Adipose tissue (tissue), 3 donors: ENCODE results near the gene LRRN4CL. TPM values are rescaled to one million over a fixed set of nuclear protein-coding genes. Genes with fewer than 3 reads are reported as not detected.
"Not testable (repeated sequence)": the region's sequence is repeated elsewhere in the genome, so short reads cannot be mapped to it uniquely, and the experiment has no call there.

ENCODE experiments used
- H3K27ac ChIP-seq: one replicate; pipeline ENCODE4 v1.5.1; 2013; ENCODE audit warnings: low read depth, low read length
- WGBS, 3 donors: extraction: QIAGEN DNeasy Blood & Tissue Kit; methylation state at CpG; one replicate each; pipeline ENCODE4 v1.1.7; 2013; 5-methylcytosine and 5-hydroxymethylcytosine counted together
- polyA plus RNA-seq, 3 donors: library from polyadenylated mRNA; stranded (reverse); fragments of 200-250 nt; gene quantifications; one replicate each; pipeline ENCODE4 v1.2.3, GENCODE V29; 2013
- donor health status: healthy with polysubstance abuse.
- donor health status: Bipolar disorder and iron deficiency.
- donor health status: healthy.

Gene LRRN4CL
- polyA plus RNA-seq, 3 donors: 4.3 to 39.1 (median 17.7) TPM

- 20 to 63% (median 57%) methylated on average over 3 of the region's 3 CpGs for WGBS, 3 donors
These were observed 23.5 kb upstream of the LRRN4CL start for GRCh38 chr11:62712861-62713260.

DNA sequence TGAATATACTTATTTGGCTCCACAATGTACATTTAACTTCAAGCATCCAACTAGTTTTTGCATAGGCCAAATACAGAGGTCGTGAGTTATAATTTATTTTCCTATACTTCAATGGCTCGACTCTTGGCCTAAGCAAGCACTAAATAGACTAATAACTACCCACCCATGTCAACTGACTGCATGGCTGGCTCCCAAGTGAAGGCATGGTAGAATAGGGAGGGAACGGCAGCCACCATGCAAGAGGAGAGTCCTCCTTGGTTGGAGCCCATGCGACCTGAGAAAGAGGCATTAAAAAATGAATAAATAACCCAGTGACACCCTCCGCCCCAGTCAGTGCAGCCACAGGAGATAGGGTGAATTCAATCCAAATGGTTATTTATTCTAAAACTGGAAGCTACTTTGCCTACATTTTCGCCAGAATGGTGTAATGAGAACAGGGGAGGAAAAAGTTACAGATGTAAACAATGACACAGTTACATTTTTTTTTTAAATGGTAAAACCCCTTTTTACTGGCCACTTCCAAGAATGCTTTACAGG is 23.0 kb upstream of the LRRN4CL start:
- 39 to 84% (median 79%) methylated on average over 6 of the region's 6 CpGs for WGBS, 3 donors
- H3K27ac ChIP-seq: no peak overlapping the region

More at GRCh38 chr11:62712861-62713260, 23.5 kb upstream of the LRRN4CL start:
- H3K27ac ChIP-seq: no peak overlapping the region

GRCh38 chr11:62710001-62710345 is 20.6 kb upstream of the LRRN4CL start:
- peak overlapping the region; percentile 80 for H3K27ac ChIP-seq

GRCh38 chr11:62709247-62710000 is 20.1 kb upstream of the LRRN4CL start:
- WGBS, 3 donors: 0 to 5% (median 1%) methylated on average over 47 of the region's 47 CpGs
- peak overlapping the region; percentile 80 for H3K27ac ChIP-seq

More at GRCh38 chr11:62710001-62710345, 20.6 kb upstream of the LRRN4CL start:
- 50 to 70% (median 51%) methylated on average over 7 of the region's 7 CpGs for WGBS, 3 donors

DNA sequence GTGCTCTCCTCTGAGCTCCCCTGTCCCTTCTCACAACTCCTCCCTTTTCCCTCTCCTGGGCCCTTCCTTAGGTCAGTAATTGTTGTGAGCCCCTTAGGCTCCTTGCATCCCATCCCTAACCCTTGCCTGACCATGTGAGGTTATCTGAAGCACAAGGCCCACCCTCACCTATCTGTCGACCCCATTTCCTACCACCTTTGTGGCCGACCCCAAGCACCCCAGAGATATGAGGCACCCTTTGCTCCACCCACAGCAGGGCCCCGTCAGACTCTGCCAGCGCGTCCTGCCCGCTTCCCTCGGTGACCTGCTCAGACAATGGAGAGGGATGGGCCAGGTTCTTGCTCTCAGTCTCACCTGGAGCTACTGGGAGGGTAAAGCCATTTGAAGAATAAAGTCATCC is 19.5 kb upstream of the LRRN4CL start:
- 2 to 6% (median 4%) methylated on average over 7 of the region's 7 CpGs for WGBS, 3 donors
- H3K27ac ChIP-seq: no peak overlapping the region

DNA sequence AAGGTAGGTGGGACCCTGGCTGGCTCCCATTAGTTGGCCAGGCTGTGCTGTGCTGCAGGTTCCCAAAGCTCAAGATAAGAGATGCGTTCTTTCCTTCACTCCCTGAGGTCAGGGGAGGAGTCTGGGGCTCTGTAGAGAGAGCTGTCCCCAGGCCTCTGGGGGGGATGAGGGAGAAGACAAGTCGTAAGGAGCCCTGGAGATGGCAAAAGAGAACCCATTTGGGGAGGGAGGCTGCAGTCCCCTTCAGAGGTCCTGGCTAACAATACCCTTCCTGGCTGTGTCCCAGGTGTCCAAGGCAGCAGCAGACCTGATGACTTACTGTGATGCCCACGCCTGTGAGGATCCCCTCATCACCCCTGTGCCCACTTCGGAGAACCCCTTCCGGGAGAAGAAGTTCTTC is 19.1 kb upstream of the LRRN4CL start:
- 68 to 82% (median 73%) methylated on average over 5 of the region's 5 CpGs for WGBS, 3 donors
- no peak overlapping the region for H3K27ac ChIP-seq

DNA sequence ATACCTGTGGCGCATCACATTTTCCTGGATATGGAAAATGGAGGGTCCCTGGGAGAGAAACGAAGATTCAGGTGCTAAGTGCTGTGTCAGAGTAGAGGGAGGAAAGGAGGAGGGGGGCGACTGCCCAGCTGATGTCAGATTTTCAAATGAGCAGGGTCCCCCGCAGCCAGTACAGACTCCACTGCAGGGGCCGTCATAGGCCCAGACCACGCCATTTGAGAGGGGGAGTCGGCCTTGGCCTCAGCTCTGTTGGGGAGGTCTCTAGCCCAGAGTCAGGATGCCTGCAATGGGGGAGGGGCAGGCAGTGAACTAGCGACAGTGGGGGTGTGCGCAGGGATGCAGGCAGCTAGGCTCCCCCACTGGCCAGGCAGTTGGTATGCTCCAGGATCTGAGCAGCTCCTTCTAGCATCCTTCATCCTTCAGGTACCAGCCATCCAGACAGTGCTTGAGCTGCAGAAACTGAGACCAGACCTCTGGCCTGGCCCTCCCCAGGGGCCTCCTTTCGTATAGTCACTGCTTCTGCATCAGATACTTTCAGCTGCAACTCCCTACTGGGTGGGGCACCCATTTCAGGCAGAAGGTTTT is 18.0 kb upstream of the LRRN4CL start, which contains the start of the genes BSCL2 and GNG3:
TSS of gene BSCL2 (minus strand) at position 148 of the 585 bp plus-strand sequence. CDS start 229 bp downstream, outside the sequence.
TSS of gene GNG3 (plus strand) at position 400 of the 585 bp plus-strand sequence. CDS start 620 bp downstream, outside the sequence.
- H3K27ac ChIP-seq: no peak within 1 kb of the TSS
- 80 to 83% (median 81%) methylated on average over 10 of the region's 10 CpGs for WGBS, 3 donors

DNA sequence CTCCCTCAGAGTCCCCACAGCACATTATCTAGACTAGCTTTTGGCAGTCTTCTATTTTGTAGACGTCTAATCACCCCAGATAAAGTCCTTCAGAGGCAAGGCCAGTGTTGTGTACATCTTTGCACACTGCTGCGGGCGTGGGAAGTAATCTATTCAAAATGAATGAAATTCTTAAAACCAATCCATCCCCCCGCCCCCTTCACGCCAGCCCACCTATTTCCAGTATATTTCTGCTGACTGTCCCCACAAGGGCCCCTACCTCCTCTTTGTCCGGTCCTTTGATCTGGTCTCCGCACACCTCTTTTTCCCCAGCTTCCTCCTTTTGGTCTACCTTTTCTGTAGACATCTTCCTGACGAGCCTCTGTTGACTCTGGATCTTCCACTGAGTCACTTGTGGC is 17.5 kb upstream of the LRRN4CL start:
- 55 to 87% (median 81%) methylated on average over 8 of the region's 8 CpGs for WGBS, 3 donors
- H3K27ac ChIP-seq: no peak overlapping the region

DNA sequence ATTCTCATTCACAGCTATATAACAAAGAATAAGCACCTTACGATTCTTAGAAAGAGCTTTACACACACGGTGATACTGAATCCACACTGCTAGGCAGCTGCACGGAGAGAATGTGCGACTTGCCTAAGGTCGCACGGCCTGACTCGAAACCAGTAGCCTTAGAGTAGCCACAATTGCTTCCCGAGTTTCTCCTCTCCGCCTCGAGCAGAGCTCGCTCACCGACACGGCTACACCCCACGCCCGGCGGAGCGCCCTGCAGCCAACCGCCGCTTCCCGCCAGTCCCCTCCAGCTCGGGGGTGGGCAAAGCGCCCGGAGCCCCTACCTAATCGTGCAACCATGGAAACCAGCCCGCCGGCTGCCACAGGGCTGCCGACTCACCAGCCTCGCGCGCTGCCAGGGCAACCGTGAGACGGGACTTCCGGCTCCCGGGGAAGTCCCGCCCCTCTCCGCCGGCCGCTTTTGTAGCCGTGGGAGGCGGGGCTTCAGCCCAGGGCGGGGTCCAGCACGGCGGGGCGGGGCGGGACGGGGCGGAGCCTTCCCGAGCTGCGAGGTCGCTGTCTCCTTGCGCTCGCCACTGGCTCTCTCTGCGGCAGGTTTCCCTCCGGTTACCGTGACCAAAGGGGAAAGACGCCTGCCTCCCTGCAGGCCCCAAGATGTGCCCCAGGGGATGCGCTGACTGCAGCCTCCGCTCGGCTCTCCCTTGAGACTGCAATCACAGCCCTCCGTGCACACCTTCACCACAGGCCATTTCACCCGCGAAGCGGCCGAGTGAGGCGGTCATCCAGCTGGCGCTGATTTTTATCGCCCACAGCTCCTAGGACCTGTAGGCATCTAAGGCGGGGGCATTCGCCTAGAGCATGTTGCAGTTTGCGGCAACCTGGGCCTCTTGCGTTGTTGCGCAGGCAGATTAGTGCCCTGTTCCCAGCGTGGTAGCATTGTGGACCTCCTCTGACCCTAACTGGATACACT is 16.8 kb upstream of the LRRN4CL start:
- 3 to 6% (median 6%) methylated on average over 58 to 73 of the region's 73 CpGs for WGBS, 3 donors
- H3K27ac ChIP-seq: no peak overlapping the region

GRCh38 chr11:62705413-62705812 is 16.1 kb upstream of the LRRN4CL start:
- no peak overlapping the region for H3K27ac ChIP-seq
- 23 to 60% (median 56%) methylated on average over 7 of the region's 7 CpGs for WGBS, 3 donors

GRCh38 chr11:62703921-62704320 is 14.6 kb upstream of the LRRN4CL start:
- not testable (repeated sequence) for H3K27ac ChIP-seq
- 73 to 100% (median 87%) methylated on average over 4 of the region's 4 CpGs for whole genome bisulfite sequencing, 3 donors

DNA sequence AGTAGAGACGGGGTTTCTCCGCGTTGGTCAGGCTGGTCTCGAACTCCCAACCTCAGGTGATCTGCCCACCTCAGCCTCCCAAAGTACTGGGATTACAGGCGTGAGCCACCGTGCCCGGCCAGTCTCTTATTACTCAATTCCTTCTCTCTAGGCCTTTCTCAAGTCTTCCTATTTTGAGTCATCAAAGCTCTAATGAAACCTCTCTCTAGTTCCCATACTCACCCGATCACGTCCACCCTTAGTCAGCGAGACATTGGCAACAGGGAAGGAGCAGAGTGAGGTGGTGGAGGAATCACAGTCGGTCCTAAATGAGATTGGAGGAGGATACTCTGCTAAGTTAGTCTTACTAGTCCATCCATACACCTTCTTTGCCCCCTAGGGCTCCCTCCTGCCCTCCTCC is 12.9 kb upstream of the LRRN4CL start:
- H3K27ac ChIP-seq: no peak overlapping the region
- 67 to 90% (median 71%) methylated on average over 8 to 11 of the region's 11 CpGs for WGBS, 3 donors

- WGBS, 3 donors: 39 to 55% (median 42%) methylated on average over 14 of the region's 14 CpGs
- no peak overlapping the region for H3K27ac ChIP-seq
These were observed 5.3 kb upstream of the LRRN4CL start for GRCh38 chr11:62694455-62695167.

GRCh38 chr11:62693624-62694023 is 4.3 kb upstream of the LRRN4CL start:
- WGBS, 3 donors: 71 to 100% (median 90%) methylated on average over 3 to 4 of the region's 4 CpGs
- H3K27ac ChIP-seq: not testable (repeated sequence)

- WGBS, 3 donors: 16 to 61% (median 45%) methylated on average over 1 of the region's 1 CpG
- H3K27ac ChIP-seq: no peak overlapping the region
These were observed 839 bp downstream of the LRRN4CL start for GRCh38 chr11:62688491-62688890.

DNA sequence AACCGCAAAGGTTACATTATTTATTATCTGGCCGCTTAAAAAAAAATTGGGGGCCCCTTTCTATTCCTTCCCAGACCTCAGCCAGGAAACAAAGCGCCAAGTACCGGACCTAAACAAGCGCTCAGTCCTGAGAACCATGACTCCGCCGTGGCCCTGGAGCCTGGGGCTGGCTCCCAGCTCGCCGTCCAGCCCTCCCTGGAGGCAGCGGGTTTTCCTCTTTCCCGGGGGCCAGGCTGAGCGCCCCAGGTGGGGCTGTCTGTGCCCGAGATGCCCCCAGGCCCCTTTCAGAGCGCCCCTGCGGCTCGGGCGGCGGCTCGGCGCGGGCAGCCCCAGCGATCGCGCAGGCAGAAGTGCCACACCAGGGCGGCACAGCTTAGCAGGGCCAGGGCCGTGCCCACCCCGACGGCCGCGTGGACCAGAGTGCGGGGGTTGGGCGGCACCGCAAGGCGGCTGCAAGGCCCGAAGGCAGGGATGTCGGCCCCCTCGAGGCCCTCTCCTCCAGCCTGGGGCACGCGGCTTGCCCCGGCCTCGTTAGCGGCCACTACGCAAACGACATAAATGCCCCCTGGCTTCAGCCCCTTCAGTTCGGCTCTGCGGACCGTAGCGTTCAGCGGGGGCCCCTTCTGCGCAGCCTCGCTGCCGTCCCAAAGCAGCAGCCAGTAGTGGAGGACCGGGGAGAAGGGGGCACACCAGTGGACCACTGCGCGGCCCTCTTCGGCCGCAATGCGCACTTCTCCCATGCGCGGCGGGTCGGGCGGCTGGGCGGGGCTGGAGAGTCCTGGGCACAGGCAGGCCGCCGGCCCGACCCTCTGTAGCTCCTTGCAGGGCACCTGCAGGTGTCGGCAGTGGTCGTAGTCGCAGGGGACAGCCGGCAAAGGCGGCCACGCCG is 1.6 kb downstream of the LRRN4CL start:
- WGBS, 3 donors: 37 to 44% (median 40%) methylated on average over 70 to 74 of the region's 74 CpGs
- H3K27ac ChIP-seq: no peak overlapping the region

DNA sequence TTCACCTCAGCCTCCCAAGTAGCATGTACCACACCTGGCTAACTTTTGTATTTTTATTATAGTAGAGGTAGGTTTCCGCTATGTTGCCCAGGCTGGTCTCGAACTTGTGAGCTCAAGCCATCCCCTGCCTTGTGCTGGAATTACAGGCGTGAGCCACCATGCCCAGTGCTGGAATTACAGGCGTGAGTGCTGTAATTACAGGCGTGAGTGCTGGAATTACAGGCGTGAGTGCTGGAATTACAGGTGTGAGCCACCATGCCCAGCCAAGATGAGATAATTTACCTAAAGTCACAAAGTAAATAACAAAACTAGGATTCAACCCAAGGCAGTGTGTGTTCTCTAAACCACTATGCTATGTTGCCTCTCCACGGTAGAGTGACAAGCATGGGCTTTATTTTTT is 6.8 kb downstream of the LRRN4CL start:
- H3K27ac ChIP-seq: no peak overlapping the region
- WGBS, 3 donors: 64 to 95% (median 84%) methylated on average over 7 of the region's 7 CpGs
